HEK293 (cell line): ENCODE results near the gene ADAMTS10.

Source experiments
- CTCF ChIA-PET: fragments of 350-600 bp; formaldehyde crosslinking; extraction: SDS; loops from one replicate; lab custom pipeline; 2021; ENCODE audit warnings: antibody characterized with exemption; lab: Yijun Ruan, JAX
- POLR2A ChIA-PET: fragments of 300-600 bp; formaldehyde crosslinking; extraction: SDS; loops from one replicate; lab custom pipeline; 2020; ENCODE audit warnings: antibody characterized with exemption, inconsistent platforms; lab: Yijun Ruan, JAX
- H3K27ac ChIP-seq: fragments of 200-500 bp; sonication (Bioruptor generic); 2 replicates; pipeline ENCODE4 v1.5.1; 2014; ENCODE audit warnings: low read depth, low read length, control low read depth, inconsistent platforms; ENCODE audit errors: extremely low read depth
- H3K36me3 ChIP-seq, 2 experiments: fragments of 200-500 bp in 1 of 2; sonication (Bioruptor generic) in 1 of 2; 1 replicate in 1 of 2; 2 replicates in 1 of 2; pipeline ENCODE4 v1.5.1; 2014 to 2017; ENCODE audit warnings: inconsistent platforms in 2 of 2, low read length in 2 of 2; ENCODE audit not compliant: control insufficient read depth in 2 of 2, insufficient read depth in 1 of 2
- H3K4me1 ChIP-seq: fragments of 200-500 bp; sonication (Bioruptor generic); 2 replicates; pipeline ENCODE4 v1.5.1; 2014; ENCODE audit warnings: mild to moderate bottlenecking, low read length, inconsistent platforms; ENCODE audit not compliant: control insufficient read depth, insufficient read depth
- H3K4me3 ChIP-seq: 2 replicates; pipeline ENCODE4 v1.5.1; 2011; ENCODE audit warnings: low read depth, mild to moderate bottlenecking, control low read depth, low read length, moderate library complexity
- H3K9me3 ChIP-seq: fragments of 200-500 bp; sonication (Bioruptor generic); 2 replicates; pipeline ENCODE4 v1.5.1; 2014; ENCODE audit warnings: low read depth, low read length, inconsistent platforms; ENCODE audit not compliant: control insufficient read depth, insufficient read depth
- KLF9 ChIP-seq: fragments of 450-650 bp; formaldehyde crosslinking; IDR thresholded peaks from 2 replicates; pipeline ENCODE4 v1.5.1; 2016; ENCODE audit warnings: missing biosample characterization, missing genetic modification characterization, low read depth
- PATZ1 ChIP-seq: fragments of 450-650 bp; formaldehyde crosslinking; IDR thresholded peaks from 2 replicates; pipeline ENCODE4 v1.5.1; 2016; ENCODE audit warnings: missing biosample characterization, missing genetic modification characterization
- REST ChIP-seq: fragments of 450-650 bp; formaldehyde crosslinking; IDR thresholded peaks from 2 replicates; pipeline ENCODE4 v1.5.1; 2016; ENCODE audit warnings: missing biosample characterization, missing genetic modification characterization
- SCRT1 ChIP-seq: fragments of 450-650 bp; formaldehyde crosslinking; IDR thresholded peaks from 2 replicates; pipeline ENCODE4 v1.5.1; 2016; ENCODE audit warnings: missing biosample characterization, missing genetic modification characterization, borderline replicate concordance
- SP7 ChIP-seq: fragments of 450-650 bp; formaldehyde crosslinking; IDR thresholded peaks from 2 replicates; pipeline ENCODE4 v1.5.1; 2016; ENCODE audit warnings: missing biosample characterization, missing genetic modification characterization
- ZBTB1 ChIP-seq: fragments of 450-650 bp; formaldehyde crosslinking; IDR thresholded peaks from 2 replicates; pipeline ENCODE4 v1.5.1; 2016; ENCODE audit warnings: missing biosample characterization, missing genetic modification characterization
- ZBTB7A ChIP-seq: fragments of 450-650 bp; formaldehyde crosslinking; IDR thresholded peaks from 2 replicates; pipeline ENCODE4 v1.5.1; 2016; ENCODE audit warnings: low read depth, missing biosample characterization, missing genetic modification characterization
- ZFHX2 ChIP-seq: fragments of 450-650 bp; formaldehyde crosslinking; conservative IDR thresholded peaks from 2 replicates; pipeline ENCODE4 v1.5.1; 2016; ENCODE audit warnings: missing biosample characterization, missing genetic modification characterization
- ZNF133 ChIP-seq: fragments of 450-650 bp; formaldehyde crosslinking; IDR thresholded peaks from 2 replicates; pipeline ENCODE4 v1.5.1; 2016; ENCODE audit warnings: missing biosample characterization, missing genetic modification characterization
- ZNF18 ChIP-seq: fragments of 450-650 bp; formaldehyde crosslinking; IDR thresholded peaks from 2 replicates; pipeline ENCODE4 v1.5.1; 2016; ENCODE audit warnings: missing biosample characterization, missing genetic modification characterization
- ZNF398 ChIP-seq: fragments of 450-650 bp; formaldehyde crosslinking; IDR thresholded peaks from 2 replicates; pipeline ENCODE4 v1.5.1; 2017; ENCODE audit warnings: missing biosample characterization, missing genetic modification characterization
- ZNF791 ChIP-seq: fragments of 450-650 bp; formaldehyde crosslinking; IDR thresholded peaks from 2 replicates; pipeline ENCODE4 v1.5.1; 2016; ENCODE audit warnings: missing biosample characterization, missing genetic modification characterization
- ZNF837 ChIP-seq: fragments of 450-650 bp; formaldehyde crosslinking; IDR thresholded peaks from 2 replicates; pipeline ENCODE4 v1.5.1; 2016; ENCODE audit warnings: missing biosample characterization, missing genetic modification characterization
- ZSCAN23 ChIP-seq: fragments of 450-650 bp; formaldehyde crosslinking; IDR thresholded peaks from 2 replicates; pipeline ENCODE4 v1.5.1; 2016; ENCODE audit warnings: missing biosample characterization, missing genetic modification characterization
- ZSCAN30 ChIP-seq: fragments of 450-650 bp; IDR thresholded peaks from 2 replicates; pipeline ENCODE4 v1.5.1; 2018; ENCODE audit warnings: missing biosample characterization, mild to moderate bottlenecking, missing genetic modification characterization, moderate library complexity
- TF ChIP-seq, protein P1 (sequence below): fragments of 450-650 bp; formaldehyde crosslinking; IDR thresholded peaks from 2 replicates; pipeline ENCODE4 v1.5.1; 2017; ENCODE audit warnings: missing biosample characterization, missing genetic modification characterization
- TF ChIP-seq, protein P2 (sequence below): fragments of 450-650 bp; formaldehyde crosslinking; IDR thresholded peaks from 2 replicates; pipeline ENCODE4 v1.5.1; 2016; ENCODE audit warnings: missing biosample characterization, missing genetic modification characterization
- TF ChIP-seq, protein P3 (sequence below): fragments of 450-650 bp; formaldehyde crosslinking; IDR thresholded peaks from 2 replicates; pipeline ENCODE4 v1.5.1; 2016; ENCODE audit warnings: missing biosample characterization, missing genetic modification characterization, borderline replicate concordance

The ADAMTS10 gene

DNA sequence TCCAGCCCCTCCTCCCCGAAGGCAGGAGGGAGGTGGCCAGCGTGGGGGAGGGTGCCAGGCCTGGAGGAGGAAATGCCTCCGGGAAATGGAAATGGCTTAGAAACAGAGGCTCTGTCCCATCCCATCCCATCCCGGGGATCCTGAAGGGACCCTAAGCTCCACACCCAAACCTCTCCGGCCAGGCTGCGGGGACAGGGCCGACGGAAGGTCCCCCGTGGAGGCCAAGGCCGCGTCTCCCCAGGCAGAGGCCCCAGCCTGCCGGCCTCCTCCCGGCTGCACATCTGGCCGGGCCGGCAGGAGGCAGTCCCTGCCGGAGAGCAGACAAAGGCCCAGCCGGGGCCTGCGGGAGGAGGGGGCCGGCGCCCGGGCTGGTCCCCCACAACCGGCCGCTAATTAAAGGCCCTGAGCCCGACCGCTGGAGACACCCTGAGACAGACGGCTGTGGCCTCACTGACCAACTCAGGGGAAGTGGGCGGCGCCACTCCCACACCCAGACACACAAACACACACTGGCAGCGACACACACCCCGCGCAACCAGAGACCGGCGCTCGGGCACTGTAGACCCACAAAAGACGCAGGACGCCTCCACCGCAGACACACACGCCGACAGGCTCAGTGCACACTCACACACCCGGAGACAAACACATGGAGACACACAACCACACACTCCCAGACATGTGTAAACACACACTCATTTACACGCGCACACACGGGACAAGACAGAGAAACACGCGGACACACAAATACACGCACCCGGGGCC, 1.1 kb downstream of the ADAMTS10 start (continued):
- TF ChIP-seq ZNF18 (tag by site-specific recombination) (no peak), ZNF133 (tag by site-specific recombination) (no peak), SP7 (tag by site-specific recombination) (no peak), SCRT1 (no peak)
- TF ChIP-seq, protein P1, sequence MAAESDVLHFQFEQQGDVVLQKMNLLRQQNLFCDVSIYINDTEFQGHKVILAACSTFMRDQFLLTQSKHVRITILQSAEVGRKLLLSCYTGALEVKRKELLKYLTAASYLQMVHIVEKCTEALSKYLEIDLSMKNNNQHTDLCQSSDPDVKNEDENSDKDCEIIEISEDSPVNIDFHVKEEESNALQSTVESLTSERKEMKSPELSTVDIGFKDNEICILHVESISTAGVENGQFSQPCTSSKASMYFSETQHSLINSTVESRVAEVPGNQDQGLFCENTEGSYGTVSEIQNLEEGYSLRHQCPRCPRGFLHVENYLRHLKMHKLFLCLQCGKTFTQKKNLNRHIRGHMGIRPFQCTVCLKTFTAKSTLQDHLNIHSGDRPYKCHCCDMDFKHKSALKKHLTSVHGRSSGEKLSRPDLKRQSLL (tag by site-specific recombination): no peak
- TF ChIP-seq, protein P2, sequence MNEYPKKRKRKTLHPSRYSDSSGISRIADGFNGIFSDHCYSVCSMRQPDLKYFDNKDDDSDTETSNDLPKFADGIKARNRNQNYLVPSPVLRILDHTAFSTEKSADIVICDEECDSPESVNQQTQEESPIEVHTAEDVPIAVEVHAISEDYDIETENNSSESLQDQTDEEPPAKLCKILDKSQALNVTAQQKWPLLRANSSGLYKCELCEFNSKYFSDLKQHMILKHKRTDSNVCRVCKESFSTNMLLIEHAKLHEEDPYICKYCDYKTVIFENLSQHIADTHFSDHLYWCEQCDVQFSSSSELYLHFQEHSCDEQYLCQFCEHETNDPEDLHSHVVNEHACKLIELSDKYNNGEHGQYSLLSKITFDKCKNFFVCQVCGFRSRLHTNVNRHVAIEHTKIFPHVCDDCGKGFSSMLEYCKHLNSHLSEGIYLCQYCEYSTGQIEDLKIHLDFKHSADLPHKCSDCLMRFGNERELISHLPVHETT: no peak
- TF ChIP-seq, all 188 proteins: peak for 17

DNA sequence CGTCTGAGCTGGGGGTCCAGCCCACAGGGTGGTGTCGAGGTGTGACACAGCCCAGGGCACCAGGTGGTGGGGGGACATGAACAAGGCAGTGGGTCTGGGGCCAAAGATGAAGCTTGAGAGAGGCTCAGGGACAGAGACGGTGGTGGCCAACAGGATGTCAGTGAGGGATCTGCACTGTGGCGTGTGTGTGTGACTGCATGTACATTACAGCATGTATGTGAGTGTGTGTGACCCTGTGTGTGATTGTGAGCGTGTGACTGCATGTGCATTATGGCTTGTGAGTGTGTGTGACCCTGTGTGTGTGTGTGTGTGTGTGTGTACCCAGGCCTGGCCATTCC, 1.6 kb downstream of the ADAMTS10 start:
- no peak overlapping the region for H3K27ac ChIP-seq
- no peak overlapping the region for H3K4me3 ChIP-seq
- no peaks in the 10 kb centered on the region for H3K4me1 ChIP-seq
- peaks cover 0 to 7% of the 10 kb centered on the region in 2 experiments; a peak in 2 of 3 replicates for H3K36me3 ChIP-seq
- ChIA-PET POLR2A (interaction anchor here (0.6 kb wide), 1 partner anchor 218 kb away, joined by 5 read pairs; the partner anchor contains the start of gene RAB11B), CTCF (interaction anchor here (0.5 kb wide), 1 partner anchor 34 kb away, joined by 3 read pairs; no protein-coding TSS in a partner anchor)
- no peaks in the 10 kb centered on the region for H3K9me3 ChIP-seq
- TF ChIP-seq KLF9: no peak
- 0 out of 2 replicates have a peak, but pooled peaks have one; percentile 59 for TF ChIP-seq ZBTB7A (tag by site-specific recombination)
- TF ChIP-seq ZSCAN30 (tag by site-specific recombination): no peak
- peak; percentile 12; the same call in 1 of the 2 replicates for TF ChIP-seq ZNF398
- TF ChIP-seq REST: no peak
- TF ChIP-seq ZFHX2 (tag by site-specific recombination): peak; percentile 20; the same call in 1 of the 2 replicates
- TF ChIP-seq PATZ1 (tag by site-specific recombination): peak; percentile 51; the same call in 1 of the 2 replicates
- TF ChIP-seq ZBTB1 (tag by site-specific recombination): no peak
- TF ChIP-seq, protein P2: 0 out of 2 replicates have a peak, but pooled peaks have one; percentile 32
- TF ChIP-seq ZNF791 (tag by site-specific recombination): no peak
- TF ChIP-seq SP7 (tag by site-specific recombination): no peak
- TF ChIP-seq ZSCAN23 (tag by site-specific recombination): no peak
- TF ChIP-seq, protein P3, sequence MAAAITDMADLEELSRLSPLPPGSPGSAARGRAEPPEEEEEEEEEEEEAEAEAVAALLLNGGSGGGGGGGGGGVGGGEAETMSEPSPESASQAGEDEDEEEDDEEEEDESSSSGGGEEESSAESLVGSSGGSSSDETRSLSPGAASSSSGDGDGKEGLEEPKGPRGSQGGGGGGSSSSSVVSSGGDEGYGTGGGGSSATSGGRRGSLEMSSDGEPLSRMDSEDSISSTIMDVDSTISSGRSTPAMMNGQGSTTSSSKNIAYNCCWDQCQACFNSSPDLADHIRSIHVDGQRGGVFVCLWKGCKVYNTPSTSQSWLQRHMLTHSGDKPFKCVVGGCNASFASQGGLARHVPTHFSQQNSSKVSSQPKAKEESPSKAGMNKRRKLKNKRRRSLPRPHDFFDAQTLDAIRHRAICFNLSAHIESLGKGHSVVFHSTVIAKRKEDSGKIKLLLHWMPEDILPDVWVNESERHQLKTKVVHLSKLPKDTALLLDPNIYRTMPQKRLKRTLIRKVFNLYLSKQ (tag by site-specific recombination): no peak
- TF ChIP-seq ZNF837 (tag by site-specific recombination): no peak
